PC-9 (cell line): Measurements from ENCODE around the gene STK32B.

ENCODE experiments used
- CTCF ChIP-seq: fragments of 200-600 bp; sonication (generic); conservative IDR thresholded peaks from 2 replicates; pipeline ENCODE4 v1.6.1; 2017; ENCODE audit warnings: mixed run types, antibody characterized with exemption, mild to moderate bottlenecking, moderate library complexity
- EZH2 ChIP-seq: fragments of 200-600 bp; sonication (generic); IDR thresholded peaks from 2 replicates; pipeline ENCODE4 v1.8.0; 2017; ENCODE audit warnings: antibody characterized with exemption, low read depth

DNA sequence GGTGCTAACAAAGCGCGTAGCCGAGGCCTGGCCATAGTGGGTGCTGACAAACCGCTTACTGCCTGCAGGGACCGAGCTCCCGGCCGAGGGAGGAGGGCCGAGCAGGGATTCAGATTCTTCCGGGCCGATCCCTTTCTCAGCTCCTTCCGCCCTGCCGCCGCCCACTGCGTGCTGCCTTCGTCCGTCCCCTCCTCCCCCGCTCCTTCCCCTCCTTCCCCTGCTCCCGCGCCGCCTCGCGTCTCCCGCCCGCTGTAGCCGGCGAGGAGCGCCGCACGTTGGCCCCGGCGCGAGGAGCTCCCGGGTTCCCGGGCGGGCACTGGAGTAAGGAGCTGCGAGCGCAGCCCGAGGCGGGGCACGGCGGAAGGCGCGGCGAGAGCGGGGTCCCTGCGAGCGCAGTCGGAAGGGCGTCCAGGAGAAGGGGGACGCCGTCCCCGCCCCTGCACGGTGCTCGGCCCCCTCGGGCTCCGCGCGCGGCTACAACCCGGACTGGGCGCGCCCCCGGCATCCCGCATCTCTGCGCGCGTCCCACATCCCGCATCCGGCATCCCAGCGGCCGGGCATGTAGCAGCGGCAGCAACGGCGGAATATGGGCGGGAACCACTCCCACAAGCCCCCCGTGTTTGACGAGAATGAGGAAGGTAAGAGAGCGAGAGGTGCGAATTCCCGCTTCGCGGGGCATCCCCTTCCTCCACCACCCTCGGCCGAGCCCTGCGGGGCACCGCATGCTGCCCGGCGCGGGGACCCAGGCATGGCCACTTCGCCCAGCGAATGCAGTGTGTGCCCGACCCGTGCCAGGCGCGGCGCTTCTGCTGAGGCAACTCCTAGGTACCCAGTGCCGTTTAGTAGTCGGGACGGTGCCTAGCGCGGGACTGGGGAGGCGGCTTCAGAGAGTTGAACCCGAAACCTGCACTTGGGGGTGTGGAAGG is at the start of gene STK32B:
- TF ChIP-seq CTCF (no peak), EZH2 (no peak)
